Nucleus accumbens (tissue), 56 donors: ENCODE results near the gene KDM7A.
A peak's percentile ranks its signal among the peaks of the same experiment; 100 is the strongest.

ENCODE experiments used
- DNase-seq, 56 donors: peaks; one replicate each; lab custom pipeline; 2025; lab: John Stamatoyannopoulos, UW

Gene KDM7A

GRCh38 chr7:140085447-140085846 is 91.3 kb downstream of the KDM7A start:
- DNase-seq = no peak

- DNase-seq = no peak
These were observed 91.8 kb downstream of the KDM7A start for GRCh38 chr7:140084972-140085371.

GRCh38 chr7:140084142-140084655 is 92.6 kb downstream of the KDM7A start:
- DNase-seq = no peak

GRCh38 chr7:140082770-140083169 is 94.0 kb downstream of the KDM7A start:
- DNase-seq = no peak

- DNase-seq = no peak
These were observed 94.9 kb downstream of the KDM7A start for GRCh38 chr7:140081774-140082425.

GRCh38 chr7:140080919-140081318 is 95.9 kb downstream of the KDM7A start:
- no peak for DNase-seq

GRCh38 chr7:140079121-140079536 is 97.7 kb downstream of the KDM7A start:
- no peak for DNase-seq

GRCh38 chr7:140078392-140078791 is 98.4 kb downstream of the KDM7A start:
- DNase-seq = no peak

GRCh38 chr7:140074780-140075179 is 102.0 kb downstream of the KDM7A start:
- DNase-seq = no peak

- DNase-seq = no peak
These were observed 106.2 kb downstream of the KDM7A start for GRCh38 chr7:140070546-140070945.

- DNase-seq = no peak
These were observed 107.4 kb downstream of the KDM7A start for GRCh38 chr7:140069298-140069949.

GRCh38 chr7:140068033-140068432 is 108.8 kb downstream of the KDM7A start:
- no peak for DNase-seq

GRCh38 chr7:140067052-140067451 is 109.7 kb downstream of the KDM7A start:
- DNase-seq = no peak

GRCh38 chr7:140062528-140063299 is 114.1 kb downstream of the KDM7A start, which contains the start of gene PARP12:
Gene PARP12 (minus strand): TSS chr7:140062951. CDS start chr7:140062847, 104 bp downstream.
- peak in 39 of 56 donors; percentile 4 to 68 (median 35) for DNase-seq

- DNase-seq = no peak
These were observed 114.7 kb downstream of the KDM7A start for GRCh38 chr7:140062118-140062527.

- DNase-seq = no peak
These were observed 115.2 kb downstream of the KDM7A start for GRCh38 chr7:140061607-140061930.

- peak in 1 of 56 donors; percentile 5 for DNase-seq
These were observed 115.8 kb downstream of the KDM7A start for GRCh38 chr7:140060788-140061606.

- DNase-seq = no peak
These were observed 116.5 kb downstream of the KDM7A start for GRCh38 chr7:140060243-140060630.

- peak in 1 of 56 donors; percentile 24 for DNase-seq
These were observed 117.2 kb downstream of the KDM7A start for GRCh38 chr7:140059273-140060242.
